ENCODE results near the gene LMCD1.

LMCD1 gene

DNA sequence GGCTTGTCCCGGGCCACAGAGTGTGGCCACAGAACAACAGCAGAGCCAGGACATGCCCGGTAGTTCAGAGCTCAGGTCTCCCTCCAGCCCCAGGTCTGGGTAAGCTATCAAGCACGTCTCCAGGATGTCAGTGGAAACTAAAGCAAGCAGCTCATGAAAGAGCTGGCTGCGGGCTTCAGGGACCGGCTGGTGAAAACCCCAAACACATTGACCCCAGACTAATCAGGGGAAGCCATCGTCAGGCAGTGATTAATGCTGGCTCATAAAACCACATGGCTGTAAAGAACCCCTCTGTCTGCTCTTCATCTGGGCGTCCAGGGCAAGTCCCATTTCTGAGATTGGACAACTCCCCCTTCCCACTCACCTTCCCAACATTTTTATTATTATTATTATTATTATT is 37.8 kb downstream of the LMCD1 start:
- H3K9me3 Mint-ChIP-seq, result no peaks in the 10 kb centered on the region
- peaks cover 44% of the 10 kb centered on the region for H3K4me1 Mint-ChIP-seq
- H3K27ac Mint-ChIP-seq, result peak overlapping the region; percentile 34 to 56 (median 43)
- H3K27me3 Mint-ChIP-seq (ENCODE audit: low read depth), result no peaks in the 10 kb centered on the region
- TF ChIP-seq, protein P1, sequence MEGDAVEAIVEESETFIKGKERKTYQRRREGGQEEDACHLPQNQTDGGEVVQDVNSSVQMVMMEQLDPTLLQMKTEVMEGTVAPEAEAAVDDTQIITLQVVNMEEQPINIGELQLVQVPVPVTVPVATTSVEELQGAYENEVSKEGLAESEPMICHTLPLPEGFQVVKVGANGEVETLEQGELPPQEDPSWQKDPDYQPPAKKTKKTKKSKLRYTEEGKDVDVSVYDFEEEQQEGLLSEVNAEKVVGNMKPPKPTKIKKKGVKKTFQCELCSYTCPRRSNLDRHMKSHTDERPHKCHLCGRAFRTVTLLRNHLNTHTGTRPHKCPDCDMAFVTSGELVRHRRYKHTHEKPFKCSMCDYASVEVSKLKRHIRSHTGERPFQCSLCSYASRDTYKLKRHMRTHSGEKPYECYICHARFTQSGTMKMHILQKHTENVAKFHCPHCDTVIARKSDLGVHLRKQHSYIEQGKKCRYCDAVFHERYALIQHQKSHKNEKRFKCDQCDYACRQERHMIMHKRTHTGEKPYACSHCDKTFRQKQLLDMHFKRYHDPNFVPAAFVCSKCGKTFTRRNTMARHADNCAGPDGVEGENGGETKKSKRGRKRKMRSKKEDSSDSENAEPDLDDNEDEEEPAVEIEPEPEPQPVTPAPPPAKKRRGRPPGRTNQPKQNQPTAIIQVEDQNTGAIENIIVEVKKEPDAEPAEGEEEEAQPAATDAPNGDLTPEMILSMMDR (IDR thresholded peaks at IDR 0.05; ENCODE audit: unreplicated experiment in 3 of 3), result no peak
- H3K36me3 Mint-ChIP-seq (ENCODE audit: low read depth), result peaks cover 40% of the 10 kb centered on the region
- no peak overlapping the region for H3K4me3 Mint-ChIP-seq

DNA sequence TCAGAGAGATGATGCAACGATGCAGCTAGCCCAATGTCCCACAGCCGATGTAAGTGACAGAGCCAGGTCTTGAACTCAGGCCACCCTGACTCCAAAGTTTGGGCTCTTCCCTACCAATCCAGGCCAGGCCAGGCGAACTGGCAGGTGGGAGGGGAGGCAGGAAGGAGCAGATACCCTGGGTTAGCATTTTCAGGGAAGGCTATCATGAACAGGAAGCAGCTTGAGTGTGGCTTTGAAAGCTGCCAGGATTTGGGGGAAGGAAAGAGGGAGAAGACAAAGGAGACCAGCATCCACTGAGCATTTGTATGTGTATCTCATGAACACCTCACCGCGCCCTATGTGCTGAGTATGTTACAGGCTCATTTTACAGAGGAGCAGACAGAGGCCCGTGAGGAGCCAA is 38.8 kb downstream of the LMCD1 start:
- Mint-ChIP-seq H3K27ac (peak overlapping the region in 1 of 3 experiments; percentile 44), H3K9me3 (no peaks in the 10 kb centered on the region), H3K36me3 (ENCODE audit: low read depth) (peaks cover 40% of the 10 kb centered on the region), H3K4me1 (peaks cover 34% of the 10 kb centered on the region), H3K27me3 (ENCODE audit: low read depth) (no peaks in the 10 kb centered on the region), H3K4me3 (no peak overlapping the region)
- TF ChIP-seq, protein P1 (IDR thresholded peaks at IDR 0.05; ENCODE audit: unreplicated experiment in 3 of 3), result no peak

DNA sequence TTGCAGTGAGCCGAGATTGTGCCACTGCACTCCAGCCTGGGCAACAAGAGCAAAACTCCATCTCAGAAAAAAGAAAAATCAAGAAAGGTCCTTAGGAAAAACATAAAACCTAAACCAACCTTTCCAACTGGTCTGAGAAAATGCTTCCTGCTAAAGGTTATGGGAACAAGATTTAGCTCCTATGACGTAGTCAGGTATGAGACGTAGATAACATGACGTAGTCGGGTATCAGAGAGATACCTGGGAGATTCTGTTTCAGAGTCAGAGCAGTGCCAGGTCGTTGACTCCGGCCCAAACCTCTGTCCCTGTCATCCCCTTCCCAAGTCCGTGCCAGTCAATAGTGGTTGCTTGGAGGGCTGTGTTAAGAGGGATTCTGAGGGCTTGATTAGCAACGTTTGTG is 39.9 kb downstream of the LMCD1 start:
- peaks cover 34% of the 10 kb centered on the region for H3K36me3 Mint-ChIP-seq (ENCODE audit: low read depth)
- H3K9me3 Mint-ChIP-seq, result no peaks in the 10 kb centered on the region
- no peaks in the 10 kb centered on the region for H3K27me3 Mint-ChIP-seq (ENCODE audit: low read depth)
- peak overlapping the region in 2 of 3 experiments; percentile 21 to 69 for H3K27ac Mint-ChIP-seq
- peaks cover 23% of the 10 kb centered on the region for H3K4me1 Mint-ChIP-seq
- H3K4me3 Mint-ChIP-seq, result no peak overlapping the region
- TF ChIP-seq, protein P1 (IDR thresholded peaks at IDR 0.05; ENCODE audit: unreplicated experiment in 3 of 3), result no peak

DNA sequence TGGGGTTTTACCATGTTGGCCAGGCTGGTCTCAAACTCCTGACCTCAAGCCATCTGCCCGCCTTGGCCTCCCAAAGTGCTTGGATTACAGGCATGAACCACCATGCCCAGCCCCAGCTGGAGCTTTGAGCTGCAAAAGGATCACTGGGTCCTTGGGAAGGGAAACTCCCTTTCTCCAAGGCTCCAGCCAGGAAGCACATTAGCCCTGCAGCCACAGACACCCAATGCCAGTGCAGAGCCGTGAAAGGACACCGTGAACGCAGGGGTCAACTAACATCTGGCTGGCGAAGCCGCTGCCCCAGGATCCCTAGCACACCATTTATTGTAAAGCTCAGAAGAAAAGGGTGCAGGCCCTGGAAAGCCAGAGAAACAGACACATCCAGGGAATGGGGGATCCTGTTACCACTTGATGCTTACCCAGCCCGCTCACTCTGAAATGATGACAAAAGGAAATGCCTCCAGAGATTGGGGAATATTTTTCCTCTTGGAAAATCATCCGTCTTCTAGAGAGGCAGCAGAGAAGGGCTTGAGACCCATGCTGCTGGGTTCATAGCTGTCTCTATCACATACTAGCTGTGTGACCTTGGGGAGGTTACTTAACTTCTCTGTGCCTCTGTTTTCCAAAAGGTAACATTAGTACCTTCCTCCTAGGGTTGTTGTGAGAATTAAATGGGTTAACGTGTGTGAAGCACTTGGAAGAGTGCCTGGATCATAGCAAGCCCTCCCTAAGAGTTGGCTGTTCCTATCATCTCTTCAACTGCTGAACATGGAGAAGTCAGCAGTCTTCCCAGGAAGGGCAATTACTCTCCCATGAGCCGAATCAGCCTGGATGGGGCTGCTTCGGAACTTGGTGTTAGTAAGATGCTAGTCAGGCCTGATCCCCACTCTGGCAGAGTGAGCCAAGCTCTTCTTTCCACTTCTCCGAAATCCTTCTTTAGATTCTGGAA is 40.8 kb downstream of the LMCD1 start:
- H3K4me1 Mint-ChIP-seq, result peaks cover 21% of the 10 kb centered on the region
- peak overlapping the region in 2 of 3 experiments; percentile 59 to 69 for H3K27ac Mint-ChIP-seq
- TF ChIP-seq, protein P1 (IDR thresholded peaks at IDR 0.05; ENCODE audit: unreplicated experiment in 3 of 3), result no peak
- no peaks in the 10 kb centered on the region for H3K27me3 Mint-ChIP-seq (ENCODE audit: low read depth)
- H3K4me3 Mint-ChIP-seq, result no peak overlapping the region
- no peaks in the 10 kb centered on the region for H3K9me3 Mint-ChIP-seq
- peaks cover 26% of the 10 kb centered on the region for H3K36me3 Mint-ChIP-seq (ENCODE audit: low read depth)

DNA sequence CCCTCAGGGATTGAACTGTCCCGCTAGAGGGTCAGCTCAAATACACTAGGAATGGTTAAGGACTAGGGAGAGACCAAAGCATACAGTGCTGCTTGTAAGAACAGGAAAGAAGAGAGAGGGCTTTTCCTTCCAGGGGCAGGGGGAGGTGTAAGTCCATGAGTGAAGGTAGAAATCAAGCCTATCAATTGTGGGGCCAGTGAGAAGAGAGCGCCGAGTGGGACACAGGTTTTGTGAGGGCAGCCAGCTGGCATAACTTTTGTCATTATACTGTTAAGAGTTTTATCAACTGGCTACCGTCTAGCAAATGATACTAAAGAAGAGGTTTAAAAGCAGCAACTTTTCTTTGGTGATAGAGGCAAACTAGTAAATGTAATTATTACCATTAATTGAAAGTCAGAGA is 45.0 kb downstream of the LMCD1 start:
- Mint-ChIP-seq H3K4me1 (peaks cover 19% of the 10 kb centered on the region), H3K4me3 (no peak overlapping the region), H3K27ac (peak overlapping the region in 1 of 3 experiments; percentile 1), H3K27me3 (ENCODE audit: low read depth) (no peaks in the 10 kb centered on the region), H3K36me3 (ENCODE audit: low read depth) (peaks cover 25% of the 10 kb centered on the region), H3K9me3 (no peaks in the 10 kb centered on the region)
- TF ChIP-seq, protein P1 (IDR thresholded peaks at IDR 0.05; ENCODE audit: unreplicated experiment in 3 of 3), result no peak
